CD4-positive, alpha-beta T cell treated with Interleukin-4 for 4 hours (primary cell): Measurements from ENCODE around the gene HID1.
"Not testable (repeated sequence)": the region's sequence is repeated elsewhere in the genome, so short reads cannot be mapped to it uniquely, and the experiment has no call there.

Experiments
- DNase-seq: peaks from one replicate; pipeline ENCODE4 v3.0.0-alpha.2; 2020

The HID1 gene, protein sequence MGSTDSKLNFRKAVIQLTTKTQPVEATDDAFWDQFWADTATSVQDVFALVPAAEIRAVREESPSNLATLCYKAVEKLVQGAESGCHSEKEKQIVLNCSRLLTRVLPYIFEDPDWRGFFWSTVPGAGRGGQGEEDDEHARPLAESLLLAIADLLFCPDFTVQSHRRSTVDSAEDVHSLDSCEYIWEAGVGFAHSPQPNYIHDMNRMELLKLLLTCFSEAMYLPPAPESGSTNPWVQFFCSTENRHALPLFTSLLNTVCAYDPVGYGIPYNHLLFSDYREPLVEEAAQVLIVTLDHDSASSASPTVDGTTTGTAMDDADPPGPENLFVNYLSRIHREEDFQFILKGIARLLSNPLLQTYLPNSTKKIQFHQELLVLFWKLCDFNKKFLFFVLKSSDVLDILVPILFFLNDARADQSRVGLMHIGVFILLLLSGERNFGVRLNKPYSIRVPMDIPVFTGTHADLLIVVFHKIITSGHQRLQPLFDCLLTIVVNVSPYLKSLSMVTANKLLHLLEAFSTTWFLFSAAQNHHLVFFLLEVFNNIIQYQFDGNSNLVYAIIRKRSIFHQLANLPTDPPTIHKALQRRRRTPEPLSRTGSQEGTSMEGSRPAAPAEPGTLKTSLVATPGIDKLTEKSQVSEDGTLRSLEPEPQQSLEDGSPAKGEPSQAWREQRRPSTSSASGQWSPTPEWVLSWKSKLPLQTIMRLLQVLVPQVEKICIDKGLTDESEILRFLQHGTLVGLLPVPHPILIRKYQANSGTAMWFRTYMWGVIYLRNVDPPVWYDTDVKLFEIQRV

GRCh38 chr17:74972107-74972972 is at the start of gene HID1:
TSS of gene HID1 (minus strand) at chr17:74972759. CDS start at chr17:74972656, 103 bp downstream.
- peak; percentile 59 for DNase-seq

GRCh38 chr17:75020331-75021110 is 48.0 kb upstream of the HID1 start:
- no peak for DNase-seq

GRCh38 chr17:75019710-75020109 is 47.2 kb upstream of the HID1 start:
- no peak for DNase-seq

DNA sequence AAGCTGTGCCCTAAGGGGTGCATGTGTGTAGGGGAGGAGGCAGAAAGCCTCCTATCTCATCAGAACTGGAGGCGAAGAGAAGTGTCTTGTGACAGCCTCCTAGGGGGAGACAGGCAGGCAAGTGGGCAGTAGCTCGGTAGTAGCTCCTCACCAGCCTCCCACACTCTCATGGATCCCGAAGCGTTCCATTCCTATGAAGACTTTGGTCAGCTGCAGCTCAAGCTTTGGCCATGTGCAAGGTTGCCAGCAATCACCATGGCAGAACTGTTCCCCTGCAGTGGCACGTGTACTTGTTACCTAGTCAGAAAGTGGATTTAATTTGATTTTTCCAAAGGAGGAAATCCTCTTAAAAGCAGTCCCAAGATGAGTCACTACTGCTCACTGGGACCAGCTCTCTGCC is 46.6 kb upstream of the HID1 start:
- DNase-seq: no peak

- DNase-seq: no peak
Observed at GRCh38 chr17:75013092-75013559, 40.6 kb upstream of the HID1 start.

DNA sequence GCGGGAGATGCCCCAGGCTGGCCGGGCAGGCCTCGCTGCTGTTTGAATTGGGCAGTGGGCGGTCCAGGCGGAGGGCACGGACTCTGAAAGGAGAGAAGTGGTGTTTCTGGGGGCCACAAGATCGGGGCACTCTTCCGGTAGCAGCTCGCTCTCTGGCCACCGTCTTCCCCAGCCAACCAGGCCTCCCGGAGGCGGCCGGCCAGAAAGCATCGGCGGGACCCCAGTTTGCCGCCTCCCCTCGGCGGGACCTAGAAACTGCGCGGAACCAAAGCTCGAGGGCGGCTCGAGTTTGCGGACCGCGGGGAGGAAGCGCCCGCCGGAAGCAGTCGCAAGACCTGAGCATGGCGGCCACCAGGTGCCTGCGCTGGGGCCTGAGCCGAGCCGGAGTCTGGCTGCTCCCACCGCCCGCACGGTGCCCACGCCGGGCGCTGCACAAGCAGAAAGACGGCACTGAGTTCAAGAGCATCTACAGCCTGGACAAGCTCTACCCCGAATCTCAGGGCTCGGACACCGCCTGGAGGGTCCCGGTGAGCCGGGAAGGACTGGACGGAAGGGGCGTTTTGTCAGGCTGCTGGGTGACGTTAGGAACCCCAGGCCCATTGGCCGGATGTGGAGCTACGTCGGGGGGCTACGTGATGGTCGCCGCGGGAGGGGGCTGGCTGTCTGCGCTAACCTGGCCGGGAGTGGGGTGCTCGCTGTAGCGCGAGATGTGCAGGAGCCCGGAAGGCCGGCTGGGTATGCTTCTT is 40.0 kb upstream of the HID1 start, which contains the start of gene MRPL58:
TSS of gene MRPL58 (plus strand) at position 325 of the 746 bp plus-strand sequence. CDS start at position 342, 17 bp downstream.
- peak; percentile 78 for DNase-seq

GRCh38 chr17:75012096-75012345 is 39.5 kb upstream of the HID1 start:
- DNase-seq: no peak

- no peak for DNase-seq
Observed at GRCh38 chr17:75011401-75012095, 39.0 kb upstream of the HID1 start.

DNA sequence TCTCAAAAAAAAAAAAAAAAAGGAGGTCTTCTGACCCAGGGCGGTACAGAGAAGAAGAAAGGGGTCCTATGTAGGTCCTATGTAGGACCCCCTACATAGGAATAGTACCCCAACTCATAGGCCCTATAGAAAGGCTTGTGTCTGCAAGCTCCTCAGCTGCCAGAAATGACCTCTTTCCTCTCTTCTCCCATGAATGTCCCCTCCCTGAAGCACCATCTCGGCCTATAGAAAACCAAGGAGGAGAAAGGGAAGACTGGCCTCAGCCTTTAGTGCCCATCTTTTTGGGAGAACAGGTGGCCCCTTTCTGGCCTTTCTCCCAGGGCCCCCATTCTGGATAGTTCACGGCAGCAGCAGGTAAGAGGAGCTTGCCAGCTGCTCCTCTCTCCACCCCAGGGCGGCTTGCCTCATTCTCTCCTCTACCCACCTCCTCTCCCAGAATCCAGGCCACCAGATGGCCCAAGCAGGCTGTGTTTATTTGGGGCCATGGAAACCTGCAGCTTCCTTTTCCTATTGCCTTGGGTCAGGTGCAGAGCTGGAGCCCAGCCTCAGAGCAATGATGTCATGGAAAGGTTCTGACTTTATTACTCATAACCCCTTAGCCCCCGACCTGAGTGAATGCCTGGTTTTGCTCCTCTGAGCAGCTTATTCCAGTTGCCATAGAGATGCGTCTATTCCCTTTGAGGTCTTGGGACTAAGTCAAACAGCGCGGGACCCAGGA is 38.3 kb upstream of the HID1 start:
- no peak for DNase-seq

- no peak for DNase-seq
Observed at GRCh38 chr17:75009139-75009724, 36.7 kb upstream of the HID1 start.

GRCh38 chr17:75008373-75008772 is 35.8 kb upstream of the HID1 start:
- no peak for DNase-seq

GRCh38 chr17:75006653-75007052 is 34.1 kb upstream of the HID1 start:
- no peak for DNase-seq

DNA sequence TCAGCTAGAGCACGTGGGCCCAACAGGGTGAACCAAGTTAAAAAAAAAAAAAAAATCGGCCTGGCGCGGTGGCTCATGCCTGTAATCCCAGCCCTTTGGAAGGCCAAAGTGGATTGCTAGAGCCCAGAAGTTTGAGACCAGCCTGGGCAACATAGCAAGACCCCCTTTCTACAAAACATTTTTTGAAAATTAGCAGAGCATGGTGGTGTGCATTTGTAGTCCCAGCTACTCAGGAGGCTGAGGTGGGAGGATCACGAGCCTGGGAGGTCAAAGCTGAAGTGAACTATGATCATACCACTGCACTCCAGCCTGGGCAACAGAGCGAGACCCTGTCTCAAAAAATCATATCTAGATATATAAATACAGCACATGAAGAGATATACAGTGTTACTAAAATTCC is 33.5 kb upstream of the HID1 start:
- not testable (repeated sequence) for DNase-seq

- no peak for DNase-seq
Observed at GRCh38 chr17:75005291-75005690, 32.7 kb upstream of the HID1 start.

DNA sequence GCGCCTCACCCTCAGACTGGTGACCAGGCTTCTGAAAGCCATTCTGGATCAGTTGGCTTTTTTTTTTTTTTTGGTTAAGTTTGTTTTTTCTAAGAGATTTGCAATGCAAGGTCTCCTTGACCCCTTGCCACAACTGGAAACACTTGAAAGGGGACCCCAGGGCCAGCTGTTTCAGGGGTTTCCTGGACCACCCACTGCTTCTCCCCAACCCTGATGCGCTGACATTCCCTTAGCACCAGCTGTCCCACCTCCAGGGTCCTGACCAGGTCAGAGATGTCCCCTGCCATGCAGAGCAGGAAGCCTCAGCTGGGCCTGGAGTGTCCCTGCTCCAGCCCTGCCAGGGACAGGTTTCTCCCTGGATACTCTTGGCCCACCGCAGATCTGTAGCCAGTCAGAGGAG is 31.8 kb upstream of the HID1 start:
- DNase-seq: no peak

GRCh38 chr17:75003957-75004355 is 31.4 kb upstream of the HID1 start:
- DNase-seq: no peak

GRCh38 chr17:75003070-75003956 is 30.8 kb upstream of the HID1 start:
- DNase-seq: no peak

- no peak for DNase-seq
Observed at GRCh38 chr17:75001915-75002843, 29.6 kb upstream of the HID1 start.
